ENCODE data around the gene ACCS. TPM values are rescaled to one million over a fixed set of nuclear protein-coding genes. Genes with fewer than 3 reads are reported as not detected.

Gene ACCS
- total RNA-seq, 1 experiment from 2014 or later = 13.9 TPM

GRCh38 chr11:44101098-44101497 is 35.0 kb downstream of the ACCS start (continued):
- TF ChIP-seq PREB (CRISPR knock-in tag; IDR thresholded peaks at IDR 0.05; ENCODE audit: borderline replicate concordance) (no peak), CBFB (CRISPR knock-in tag; IDR thresholded peaks at IDR 0.05; ENCODE audit: low read depth) (no peak), TEAD1 (CRISPR knock-in tag; IDR thresholded peaks at IDR 0.05) (no peak)

GRCh38 chr11:44104481-44105294 is 38.6 kb downstream of the ACCS start:
- ATAC-seq = peak; percentile 88
- no peaks in the 10 kb centered on the region for H3K9me3 Mint-ChIP-seq
- H3K4me1 Mint-ChIP-seq = peaks cover 10% of the 10 kb centered on the region; the same call in 1 of the 2 replicates
- DNase-seq (ENCODE audit: low spot score) = peak; percentile 28
- 0 out of 2 replicates have a peak, but pooled peaks have one; percentile 6 for TF ChIP-seq ZNF423 (CRISPR knock-in tag; IDR thresholded peaks at IDR 0.05)
- no peak for TF ChIP-seq MYBL2 (CRISPR knock-in tag; IDR thresholded peaks at IDR 0.05)
- H3K27me3 Mint-ChIP-seq (ENCODE audit: low read depth) = no peaks in the 10 kb centered on the region
- H3K4me3 Mint-ChIP-seq = no peak overlapping the region
- CTCF ChIA-PET = interaction anchor here (0.7 to 3.5 kb wide), 21 partner anchors 10 to 637 kb away, joined by 3 to 74 read pairs (median 3); partner anchors contain the start of gene EXT2
- H3K27ac Mint-ChIP-seq = no peak overlapping the region
- H3K36me3 Mint-ChIP-seq = peaks cover 4% of the 10 kb centered on the region; the same call in 1 of the 2 replicates
- POLR2A ChIA-PET = interaction anchor here (1.1 kb wide), 1 partner anchor 207 kb away, joined by 3 read pairs; no protein-coding TSS in a partner anchor

- CTCF ChIA-PET = no interaction called here
- H3K27ac Mint-ChIP-seq = no peak overlapping the region
Measured at GRCh38 chr11:44108260-44108659, 42.2 kb downstream of the ACCS start.

GRCh38 chr11:44110231-44110679 is 44.2 kb downstream of the ACCS start:
- DNase-seq (ENCODE audit: low spot score) (peak; percentile 64), ATAC-seq (peak; percentile 87)
- H3K27me3 Mint-ChIP-seq (ENCODE audit: low read depth) = no peaks in the 10 kb centered on the region
- TF ChIP-seq ZNF416 (CRISPR knock-in tag; IDR thresholded peaks at IDR 0.05) (no peak), CTCF (IDR thresholded peaks at IDR 0.05) (peak; percentile 61; the same call in 1 of the 2 replicates)
- ChIA-PET POLR2A (no interaction called here), CTCF (interaction anchor here (0.7 to 1.6 kb wide), 13 partner anchors 10 to 507 kb away, joined by 3 to 15 read pairs (median 4); partner anchors contain the start of gene EXT2)
- H3K9me3 Mint-ChIP-seq = no peaks in the 10 kb centered on the region
- H3K36me3 Mint-ChIP-seq = peaks cover 9% of the 10 kb centered on the region
- H3K4me1 Mint-ChIP-seq = peaks cover 9% of the 10 kb centered on the region
- no peak overlapping the region for H3K27ac Mint-ChIP-seq
- H3K4me3 Mint-ChIP-seq = no peak overlapping the region

More at GRCh38 chr11:44108260-44108659, 42.2 kb downstream of the ACCS start:
- TF ChIP-seq ZNF416 (CRISPR knock-in tag; IDR thresholded peaks at IDR 0.05) (no peak), RELA (CRISPR knock-in tag; IDR thresholded peaks at IDR 0.05; ENCODE audit: borderline replicate concordance) (no peak), NR3C1 (CRISPR knock-in tag; conservative IDR thresholded peaks at IDR 0.05; ENCODE audit: low read depth) (no peak), MAX (CRISPR knock-in tag; IDR thresholded peaks at IDR 0.05) (no peak), ZBTB43 (CRISPR knock-in tag; IDR thresholded peaks at IDR 0.05) (no peak), SMAD4 (CRISPR knock-in tag; IDR thresholded peaks at IDR 0.05) (no peak), ESRRA (CRISPR knock-in tag; IDR thresholded peaks at IDR 0.05; ENCODE audit: borderline replicate concordance) (no peak), TCF7 (CRISPR knock-in tag; IDR thresholded peaks at IDR 0.05; ENCODE audit: low read depth) (no peak), PRRX2 (CRISPR knock-in tag; IDR thresholded peaks at IDR 0.05) (no peak)
- no peaks in the 10 kb centered on the region for H3K27me3 Mint-ChIP-seq (ENCODE audit: low read depth)
- no peaks in the 10 kb centered on the region for H3K9me3 Mint-ChIP-seq
- no peak for DNase-seq (ENCODE audit: low spot score)
- peaks cover 4% of the 10 kb centered on the region; the same call in 1 of the 2 replicates for H3K36me3 Mint-ChIP-seq
- POLR2A ChIA-PET = no interaction called here
- H3K4me1 Mint-ChIP-seq = peaks cover 7% of the 10 kb centered on the region
- ATAC-seq = no peak
- H3K4me3 Mint-ChIP-seq = no peak overlapping the region

Measured in WTC11 (cell line).